Measurements from ENCODE around the gene NLGN2.

NLGN2 gene

DNA sequence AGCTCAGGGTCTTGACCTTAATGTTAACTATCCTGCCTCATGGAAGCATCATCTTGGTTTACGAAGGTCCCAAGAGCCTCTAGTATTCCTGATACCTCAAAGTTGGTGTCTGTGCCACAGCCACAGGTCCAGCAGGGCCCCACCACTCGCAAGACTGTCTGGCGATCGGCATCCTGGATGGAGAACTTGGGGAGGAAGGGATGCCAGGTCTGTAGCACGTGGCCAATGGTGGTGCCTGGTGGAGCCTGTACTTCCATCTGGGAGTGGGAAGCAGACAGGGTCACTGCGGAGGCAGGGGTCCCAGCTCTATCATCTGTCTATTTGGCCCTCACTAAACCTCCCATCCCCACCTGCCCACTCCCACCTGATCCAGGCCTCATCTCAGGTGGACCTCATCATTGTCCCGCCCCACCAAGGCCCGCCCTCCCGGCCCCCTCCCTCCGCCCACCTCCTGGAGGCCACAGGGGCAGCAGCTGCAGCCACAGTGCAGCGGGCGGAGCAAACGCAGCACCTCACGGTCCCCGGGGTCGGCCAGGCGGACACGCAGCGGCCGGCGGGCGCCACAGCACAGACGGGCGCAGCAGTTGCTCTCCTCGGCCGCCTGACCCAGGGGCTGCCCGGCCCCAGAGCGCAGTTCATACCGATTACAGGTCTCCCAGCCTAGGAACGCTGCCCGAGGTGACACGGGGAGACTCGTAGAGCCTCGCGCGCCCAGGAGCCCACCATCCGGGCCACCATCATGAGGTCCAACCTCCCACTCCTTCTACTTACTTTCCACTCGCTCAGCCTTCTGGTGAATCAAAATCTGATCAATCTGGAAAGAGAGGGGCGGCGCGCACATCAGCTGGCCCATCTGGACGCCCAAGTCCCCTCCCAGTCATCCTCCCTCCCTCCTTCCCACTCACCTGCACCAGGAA, 14.7 kb upstream of the NLGN2 start:
- FAIRE-seq, result no peak

DNA sequence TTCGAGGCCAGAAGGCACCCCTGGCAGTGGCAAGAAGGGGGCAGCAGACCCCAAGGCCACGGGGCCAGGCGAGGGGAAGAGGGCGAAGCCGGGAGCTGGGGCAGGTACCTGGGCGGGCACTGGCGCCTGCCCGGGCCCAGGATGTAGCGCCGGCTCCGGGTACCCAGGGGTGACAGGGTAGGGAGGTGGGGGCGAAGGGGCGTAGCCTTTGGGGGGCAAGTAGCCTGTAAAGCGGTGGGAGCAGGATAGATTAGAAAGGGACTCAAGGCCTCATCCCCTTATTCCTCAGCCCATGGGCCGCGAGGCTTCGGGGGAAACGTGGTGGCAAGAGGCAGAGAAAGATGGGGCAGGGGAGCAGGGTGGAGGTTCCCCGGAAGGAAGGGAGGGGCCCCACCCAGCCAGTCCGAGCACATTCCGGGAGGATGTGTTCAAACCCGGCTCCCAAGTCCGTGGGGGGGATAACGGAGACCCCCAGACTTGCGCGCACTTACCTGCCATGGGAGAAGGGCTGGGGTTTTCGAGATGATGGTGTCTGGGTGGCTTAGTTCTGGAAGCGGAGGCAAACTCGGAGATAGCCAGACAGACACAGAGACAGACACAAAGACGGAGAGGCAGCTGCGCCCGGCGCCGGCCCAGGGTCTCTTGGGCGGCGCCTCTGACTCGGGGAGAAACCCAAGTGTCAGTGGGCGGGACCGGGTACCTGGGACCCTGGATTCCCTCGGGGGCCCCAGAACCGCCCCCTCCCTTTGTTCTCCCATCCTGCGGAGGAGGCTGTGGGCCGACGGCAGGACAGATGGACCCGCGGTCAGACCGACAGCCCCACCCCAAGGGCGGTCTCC, 13.8 kb upstream of the NLGN2 start:
- FAIRE-seq, result no peak

GRCh38 chr17:7394452-7395191, 13.0 kb upstream of the NLGN2 start, which contains the start of gene PLSCR3:
Gene PLSCR3 (minus strand): TSS chr17:7394525. CDS start chr17:7394110, 415 bp downstream.
- FAIRE-seq, result no peak

GRCh38 chr17:7396147-7396546, 11.5 kb upstream of the NLGN2 start:
- no peak for FAIRE-seq

DNA sequence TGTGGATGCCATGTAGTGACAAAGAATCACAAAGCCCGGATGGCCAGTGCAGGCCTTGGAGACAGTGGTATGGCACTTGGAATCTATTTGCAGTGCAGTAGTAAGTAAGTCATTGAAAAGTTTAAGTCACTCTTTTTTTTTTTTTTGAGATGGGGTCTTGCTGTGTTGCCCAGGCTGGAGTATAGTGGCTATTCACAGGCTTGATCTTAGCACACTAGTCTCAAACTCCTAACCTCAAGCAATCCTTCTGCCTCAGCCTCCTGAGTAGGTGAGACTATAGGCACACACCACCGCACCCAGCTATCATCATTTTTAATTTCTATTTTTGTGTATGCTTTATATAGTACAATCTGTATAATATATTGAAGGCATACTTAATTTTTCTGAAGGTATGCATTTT, 9.0 kb upstream of the NLGN2 start:
- FAIRE-seq, result no peak

DNA sequence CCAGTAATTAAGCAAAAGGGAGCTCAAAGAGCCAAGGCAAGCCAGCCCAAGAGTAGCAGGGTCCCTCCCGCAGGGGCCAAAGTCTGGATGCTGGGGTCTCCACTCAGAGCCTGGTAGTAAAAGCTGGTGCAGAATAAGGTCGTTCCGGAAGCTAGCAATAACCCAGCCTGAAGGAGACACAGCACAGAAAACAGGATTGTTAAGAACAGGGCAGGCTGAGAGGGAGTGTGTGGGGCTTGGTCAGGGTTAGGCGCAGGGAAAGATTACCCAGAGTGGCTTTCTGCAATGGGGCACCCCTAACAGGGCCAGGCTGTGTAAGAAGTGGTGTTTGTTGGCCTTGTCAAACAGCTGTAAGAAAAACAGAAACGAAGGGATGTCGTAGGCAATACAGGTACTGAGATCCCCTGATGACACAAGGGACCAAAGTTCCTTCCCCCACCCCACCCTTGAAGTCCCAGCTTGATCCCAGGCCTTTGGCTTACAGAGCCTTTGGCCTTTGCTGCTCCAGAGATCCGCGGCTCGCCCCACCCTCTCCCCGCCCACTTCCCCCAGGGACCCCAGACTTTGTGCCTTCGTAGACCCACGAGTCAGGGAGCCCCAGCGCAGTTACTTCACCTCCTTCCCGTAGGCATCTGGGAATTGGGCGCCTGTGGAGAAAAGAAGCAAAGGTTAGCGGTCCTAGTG, 4.5 kb upstream of the NLGN2 start:
- FAIRE-seq, result no peak

DNA sequence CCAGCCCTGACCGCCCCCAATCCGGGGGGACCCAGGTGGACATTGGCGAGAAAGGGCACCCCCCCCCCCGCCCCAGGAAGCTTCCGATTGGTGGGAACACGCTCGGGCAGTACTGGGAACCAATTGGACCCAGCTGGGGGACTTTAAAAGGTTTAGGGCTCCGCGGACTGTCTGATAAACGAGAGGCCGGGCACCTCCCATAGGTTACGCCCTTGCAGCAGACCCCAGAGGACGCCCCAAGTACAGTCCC, 4.0 kb upstream of the NLGN2 start:
- FAIRE-seq, result no peak

- FAIRE-seq, result peak; percentile 99
Measured at GRCh38 chr17:7403977-7404736, 3.5 kb upstream of the NLGN2 start, which contains the start of gene TMEM256. Gene TMEM256 (minus strand): TSS chr17:7404097. CDS start chr17:7404084, 13 bp downstream.

GRCh38 chr17:7404737-7405349, 2.8 kb upstream of the NLGN2 start:
- no peak for FAIRE-seq

DNA sequence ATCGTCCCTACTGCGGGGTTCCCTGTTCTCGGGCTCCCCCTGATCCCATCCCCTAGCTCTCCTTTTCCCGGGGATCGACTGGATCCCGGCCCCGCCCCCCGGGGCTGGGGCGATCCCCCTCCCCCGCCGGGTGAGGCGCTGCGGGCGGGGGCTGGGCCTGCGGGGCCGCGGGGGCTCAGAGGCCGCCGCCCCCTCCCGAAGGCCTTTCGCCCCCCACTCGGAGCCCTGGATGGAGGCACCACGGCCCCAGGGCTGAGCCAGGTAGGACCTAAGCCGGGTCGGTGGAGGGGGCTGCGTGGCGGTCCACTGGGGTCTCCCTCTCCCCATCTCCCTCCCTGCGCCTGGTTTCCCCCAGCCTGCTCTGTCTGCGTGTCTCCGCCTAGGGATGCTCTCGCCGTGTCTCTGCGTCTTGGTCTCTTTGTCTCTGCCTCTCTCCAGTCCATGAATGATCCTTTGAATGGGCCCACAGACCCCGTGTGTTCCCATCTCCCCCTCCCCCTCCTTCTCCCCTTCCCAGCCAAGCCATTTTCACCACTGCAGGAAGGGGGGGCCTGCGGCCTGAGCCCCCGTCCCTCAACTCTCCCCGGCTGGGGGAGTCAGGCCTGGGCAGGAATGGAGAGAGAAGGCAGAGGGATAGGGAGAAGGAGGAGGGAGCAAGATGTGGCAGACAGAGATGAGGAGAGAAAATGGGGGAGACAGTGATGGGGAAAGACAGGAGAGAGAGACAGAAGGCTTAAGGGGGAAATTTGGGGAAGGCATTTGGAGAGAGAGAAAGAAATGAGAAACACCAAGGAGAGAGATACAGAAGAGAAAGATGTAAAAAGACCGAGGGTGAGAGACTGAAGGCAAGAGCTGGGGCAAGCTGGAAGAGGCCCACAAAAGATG, 2.1 kb upstream of the NLGN2 start:
- no peak for FAIRE-seq

GRCh38 chr17:7406235-7406825, 1.3 kb upstream of the NLGN2 start:
- no peak for FAIRE-seq

DNA sequence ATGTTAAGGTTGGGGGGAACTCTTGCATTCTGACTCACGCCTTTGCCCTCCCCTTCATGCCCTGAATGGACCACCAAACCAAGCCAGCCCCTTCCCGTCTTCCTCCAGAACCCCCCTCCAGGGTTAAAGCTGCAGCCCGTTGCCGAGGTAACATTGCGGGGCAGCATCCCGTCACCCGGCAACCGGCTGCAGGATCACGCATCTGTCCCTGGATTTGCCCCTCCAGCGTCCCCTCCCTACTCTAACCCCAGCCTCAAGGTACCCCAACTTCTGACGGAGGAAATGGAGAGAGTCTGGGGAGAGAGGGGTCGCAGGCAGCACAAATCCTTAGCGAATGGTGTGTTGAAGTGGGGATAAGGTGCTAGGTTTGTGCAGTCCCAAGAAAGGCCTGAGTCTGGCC, 563 bp upstream of the NLGN2 start:
- no peak for FAIRE-seq

GRCh38 chr17:7408252-7408727, 645 bp downstream of the NLGN2 start:
- no peak for FAIRE-seq

GRCh38 chr17:7408863-7409262, 1.2 kb downstream of the NLGN2 start:
- FAIRE-seq, result no peak

DNA sequence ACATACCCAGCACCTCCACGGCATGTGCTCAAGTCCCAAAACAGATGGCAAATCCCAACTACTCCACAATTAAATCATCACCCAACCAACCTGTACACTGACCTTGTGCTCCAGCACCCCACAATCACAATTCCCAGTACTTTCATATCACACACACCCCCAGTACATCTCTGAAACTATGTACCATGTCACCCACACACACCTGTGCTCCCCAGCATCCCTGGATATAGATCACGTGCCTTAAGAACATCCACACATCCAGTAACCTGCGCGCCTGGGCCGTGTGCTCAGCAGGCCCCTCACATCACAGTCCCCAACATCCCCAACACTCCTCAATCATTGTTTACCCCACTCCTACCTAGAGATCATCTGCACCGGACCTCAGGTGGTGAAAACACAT, 2.1 kb downstream of the NLGN2 start:
- no peak for FAIRE-seq

- FAIRE-seq, result no peak
Measured at GRCh38 chr17:7410634-7411426, 3.2 kb downstream of the NLGN2 start.

DNA sequence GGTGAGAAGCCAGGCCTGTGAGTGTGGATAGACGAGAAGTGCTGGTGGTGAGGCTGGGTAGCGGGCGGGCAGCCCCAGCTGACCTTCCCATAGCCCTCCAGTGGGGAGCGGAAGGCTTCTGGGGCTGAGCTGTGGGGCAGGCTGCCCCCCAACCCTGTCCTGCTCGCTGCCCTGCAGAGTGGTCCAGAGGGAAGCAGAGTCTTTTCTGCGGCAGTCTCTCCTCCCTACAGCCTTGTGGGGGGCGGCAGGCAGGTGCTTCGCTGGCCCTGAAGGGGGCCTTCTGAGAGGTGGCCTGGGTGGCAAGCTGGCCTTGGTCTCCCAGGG, 3.7 kb downstream of the NLGN2 start:
- no peak for FAIRE-seq

GRCh38 chr17:7413346-7413985, 5.8 kb downstream of the NLGN2 start:
- no peak for FAIRE-seq

DNA sequence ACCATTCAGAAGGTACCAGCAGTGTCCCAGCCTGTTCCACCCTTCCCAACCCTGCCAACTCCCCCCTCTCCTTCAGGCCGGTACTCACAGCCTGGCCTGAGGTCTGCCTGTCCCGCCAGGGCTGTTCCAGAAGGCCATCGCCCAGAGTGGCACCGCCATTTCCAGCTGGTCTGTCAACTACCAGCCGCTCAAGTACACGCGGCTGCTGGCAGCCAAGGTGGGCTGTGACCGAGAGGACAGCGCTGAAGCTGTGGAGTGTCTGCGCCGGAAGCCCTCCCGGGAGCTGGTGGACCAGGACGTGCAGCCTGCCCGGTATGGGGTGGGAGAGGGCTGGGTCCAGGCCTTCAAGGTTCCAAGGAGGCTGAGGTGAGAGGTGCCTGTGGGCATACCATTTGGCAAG, 7.2 kb downstream of the NLGN2 start:
- FAIRE-seq, result no peak

All from A204.1 (cell line).